Medulla oblongata (tissue), 1 donor: Measurements from ENCODE around the gene MAP1B.

ENCODE experiments used
- DNase-seq: peaks from one replicate; pipeline ENCODE4 v3.0.0-alpha.2; 2015; ENCODE audit errors: extremely low spot score

The MAP1B gene

DNA sequence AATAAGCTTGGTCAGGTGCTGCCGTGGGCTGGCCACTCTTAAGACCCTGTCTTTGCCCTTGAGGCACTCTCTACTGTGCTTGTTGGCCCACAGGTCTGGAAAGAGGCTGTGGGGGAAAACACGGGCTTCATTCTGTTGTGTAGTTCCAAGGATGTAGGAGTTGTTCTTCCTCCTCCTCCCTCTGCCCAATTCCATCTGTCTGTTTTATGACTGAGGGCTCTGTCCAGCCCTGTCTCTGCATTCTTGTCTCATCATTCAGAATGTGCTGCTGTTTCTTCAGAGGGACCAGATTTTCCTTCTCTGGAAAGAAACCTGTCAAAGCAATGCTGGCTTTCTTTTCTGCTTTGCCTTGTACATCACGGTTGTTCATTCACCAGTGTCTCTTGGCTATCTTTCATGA, 84.1 kb downstream of the MAP1B start:
- DNase-seq: no peak

DNA sequence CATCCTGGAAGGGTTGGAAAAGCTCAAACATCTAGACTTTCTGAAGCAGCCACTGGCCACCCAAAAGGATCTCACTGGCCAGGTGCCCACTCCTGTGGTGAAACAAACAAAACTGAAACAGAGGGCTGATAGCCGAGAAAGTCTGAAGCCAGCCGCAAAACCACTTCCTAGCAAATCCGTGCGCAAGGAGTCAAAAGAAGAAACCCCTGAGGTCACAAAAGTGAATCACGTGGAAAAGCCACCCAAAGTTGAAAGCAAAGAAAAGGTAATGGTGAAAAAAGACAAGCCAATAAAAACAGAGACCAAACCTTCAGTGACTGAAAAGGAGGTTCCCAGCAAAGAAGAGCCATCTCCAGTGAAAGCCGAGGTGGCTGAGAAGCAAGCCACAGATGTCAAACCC, 87.6 kb downstream of the MAP1B start:
- DNase-seq: no peak

DNA sequence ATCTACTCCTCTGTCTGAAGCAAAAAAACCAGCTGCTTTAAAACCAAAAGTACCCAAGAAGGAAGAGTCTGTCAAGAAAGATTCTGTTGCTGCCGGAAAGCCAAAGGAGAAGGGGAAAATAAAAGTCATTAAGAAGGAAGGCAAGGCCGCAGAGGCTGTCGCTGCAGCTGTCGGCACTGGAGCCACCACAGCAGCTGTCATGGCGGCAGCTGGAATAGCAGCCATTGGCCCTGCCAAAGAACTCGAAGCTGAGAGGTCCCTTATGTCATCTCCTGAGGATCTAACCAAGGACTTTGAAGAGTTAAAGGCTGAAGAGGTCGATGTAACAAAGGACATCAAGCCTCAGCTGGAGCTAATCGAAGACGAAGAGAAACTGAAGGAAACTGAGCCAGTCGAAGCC, 88.3 kb downstream of the MAP1B start:
- no peak for DNase-seq

DNA sequence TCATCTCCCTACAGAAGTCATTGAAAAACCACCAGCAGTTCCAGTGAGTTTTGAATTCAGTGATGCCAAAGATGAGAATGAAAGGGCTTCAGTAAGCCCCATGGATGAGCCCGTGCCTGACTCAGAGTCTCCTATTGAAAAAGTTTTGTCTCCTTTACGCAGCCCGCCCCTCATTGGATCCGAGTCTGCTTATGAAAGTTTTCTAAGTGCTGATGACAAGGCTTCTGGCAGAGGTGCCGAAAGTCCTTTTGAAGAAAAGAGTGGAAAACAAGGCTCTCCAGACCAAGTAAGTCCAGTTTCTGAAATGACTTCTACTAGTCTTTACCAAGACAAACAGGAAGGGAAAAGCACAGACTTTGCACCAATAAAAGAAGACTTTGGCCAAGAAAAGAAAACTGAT, 90.1 kb downstream of the MAP1B start:
- DNase-seq: no peak

DNA sequence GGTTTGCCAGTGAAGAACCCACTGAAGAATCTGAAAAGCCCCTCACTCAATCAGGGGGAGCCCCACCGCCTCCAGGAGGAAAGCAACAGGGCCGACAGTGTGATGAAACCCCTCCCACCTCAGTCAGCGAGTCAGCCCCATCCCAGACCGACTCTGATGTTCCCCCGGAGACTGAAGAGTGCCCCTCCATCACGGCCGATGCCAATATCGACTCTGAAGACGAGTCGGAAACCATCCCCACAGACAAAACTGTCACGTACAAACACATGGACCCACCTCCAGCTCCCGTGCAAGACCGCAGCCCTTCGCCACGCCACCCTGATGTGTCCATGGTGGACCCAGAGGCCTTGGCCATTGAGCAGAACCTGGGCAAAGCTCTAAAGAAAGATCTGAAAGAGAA, 92.4 kb downstream of the MAP1B start:
- DNase-seq: no peak

DNA sequence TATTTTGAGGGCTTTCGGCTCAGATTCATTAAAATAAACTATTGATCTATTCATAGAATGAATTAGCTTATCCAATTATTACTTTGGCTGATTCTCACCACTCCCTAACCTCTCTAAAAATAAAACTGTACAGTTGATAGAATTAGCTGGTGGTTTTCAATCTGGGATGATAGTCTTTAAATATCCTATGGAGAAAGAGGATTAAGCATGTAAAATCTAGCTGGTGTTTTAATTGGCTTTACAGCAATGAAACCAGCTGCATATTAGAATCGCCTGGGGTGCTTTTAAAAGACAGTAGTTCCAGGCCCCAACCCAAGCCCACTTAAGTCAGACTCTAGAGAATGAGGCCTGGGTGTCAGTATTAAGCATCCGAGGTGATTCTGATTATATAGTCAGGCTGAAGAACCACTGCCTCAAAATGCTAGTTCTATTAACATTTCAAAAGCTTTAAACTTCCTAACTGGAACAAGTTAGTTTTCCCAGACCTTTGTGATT, 95.1 kb downstream of the MAP1B start:
- no peak for DNase-seq

DNA sequence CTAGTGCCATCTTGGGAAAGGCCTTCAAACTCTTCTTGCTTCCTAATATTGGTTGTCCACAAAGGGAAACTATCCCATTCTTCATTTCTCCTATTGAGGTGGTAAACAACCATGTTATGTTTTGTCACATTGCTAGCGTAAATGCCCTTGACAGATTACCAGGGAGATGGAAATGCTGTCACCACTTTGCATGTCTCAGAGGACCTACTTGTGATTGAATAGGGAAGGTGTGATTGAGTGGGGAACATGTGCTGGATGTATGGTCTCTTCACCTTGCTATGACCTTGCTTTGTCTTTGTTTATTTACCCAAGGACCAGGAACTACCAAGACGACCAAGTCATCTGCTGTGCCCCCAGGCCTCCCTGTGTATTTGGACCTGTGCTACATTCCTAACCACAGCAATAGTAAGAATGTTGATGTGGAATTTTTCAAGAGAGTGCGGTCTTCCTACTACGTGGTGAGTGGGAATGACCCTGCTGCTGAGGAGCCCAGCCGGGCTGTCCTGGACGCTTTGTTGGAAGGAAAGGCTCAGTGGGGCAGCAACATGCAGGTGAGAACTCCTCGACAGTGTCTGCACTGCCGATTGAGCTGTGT, 96.1 kb downstream of the MAP1B start:
- DNase-seq: no peak

DNA sequence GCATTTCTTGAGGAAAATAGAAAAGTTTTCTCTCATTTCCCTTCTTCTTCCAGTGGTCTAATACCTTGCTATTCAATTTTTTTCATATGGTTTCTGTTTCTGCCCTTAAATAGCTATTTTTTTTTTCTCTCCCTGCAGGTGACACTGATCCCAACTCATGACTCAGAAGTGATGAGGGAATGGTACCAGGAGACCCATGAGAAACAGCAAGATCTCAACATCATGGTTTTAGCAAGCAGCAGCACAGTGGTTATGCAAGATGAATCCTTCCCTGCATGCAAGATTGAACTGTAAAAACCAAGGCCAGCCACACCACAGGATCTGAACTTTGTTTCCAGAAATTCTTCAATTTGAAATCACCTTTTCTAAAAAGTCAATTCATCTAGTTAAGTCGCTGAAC, 97.7 kb downstream of the MAP1B start:
- no peak for DNase-seq

DNA sequence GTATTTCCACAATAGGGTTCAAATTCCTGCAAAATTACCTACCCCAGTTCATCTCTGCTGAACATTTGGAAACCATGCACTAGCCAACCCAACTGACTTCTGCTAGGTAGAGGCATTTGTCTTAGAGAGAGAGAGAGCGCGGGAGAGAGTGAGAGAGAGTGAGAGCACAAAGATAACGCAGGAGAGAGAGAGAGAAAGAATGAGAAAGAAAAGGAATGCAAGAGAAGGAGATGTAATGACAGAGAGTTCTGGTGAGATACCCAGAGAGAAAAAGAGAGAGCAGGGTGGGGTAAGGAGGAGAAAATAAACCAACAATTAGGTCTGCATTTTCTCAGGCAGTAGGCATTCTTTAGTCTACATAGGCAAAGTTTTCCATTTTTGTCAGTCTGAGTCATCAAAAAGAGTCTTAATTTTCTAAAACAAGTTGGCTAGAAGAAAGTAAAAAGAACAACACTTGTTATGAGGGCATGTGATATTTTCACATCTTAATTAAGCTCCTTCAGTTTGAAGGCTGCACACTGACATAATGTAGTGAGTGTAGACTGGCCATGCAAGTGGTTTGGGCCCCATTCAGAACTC, 98.2 kb downstream of the MAP1B start:
- no peak for DNase-seq

DNA sequence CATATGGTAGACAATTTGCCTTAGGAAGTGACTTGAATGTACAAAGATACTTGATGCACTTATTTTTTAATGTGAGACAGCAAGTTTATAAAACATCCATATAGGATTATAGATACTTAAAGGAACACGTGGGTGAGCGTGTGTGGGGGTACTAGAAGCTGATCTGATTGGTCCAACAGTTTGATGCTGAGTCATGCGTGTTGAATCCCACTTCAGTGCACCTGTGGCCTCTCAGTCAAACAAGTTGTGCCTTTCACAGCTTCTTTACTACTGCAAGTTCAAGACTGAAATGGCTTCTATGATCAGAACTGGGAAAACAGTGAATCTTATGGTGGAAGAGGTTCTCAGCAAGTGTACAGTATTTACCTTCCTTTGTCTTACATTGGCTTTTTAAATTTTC, 98.9 kb downstream of the MAP1B start:
- no peak for DNase-seq

DNA sequence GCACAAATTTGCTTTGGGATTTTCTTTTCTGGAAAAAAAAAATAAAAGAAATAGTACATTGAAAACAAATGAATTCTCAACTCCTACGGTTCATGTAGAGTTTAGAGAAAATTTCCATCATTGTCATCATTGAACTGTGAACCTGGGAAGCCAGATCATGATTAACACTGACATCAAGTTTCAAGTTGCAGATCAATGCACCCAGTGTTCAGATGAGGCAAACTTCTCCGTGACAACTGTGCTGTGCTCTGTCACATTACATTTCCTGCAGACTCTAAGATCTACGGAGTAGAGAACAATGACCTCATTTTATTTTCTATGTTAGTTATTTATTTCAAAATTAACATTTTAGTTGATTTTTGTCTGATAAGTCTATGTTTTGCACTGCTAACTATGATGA, 99.7 kb downstream of the MAP1B start:
- DNase-seq: no peak

DNA sequence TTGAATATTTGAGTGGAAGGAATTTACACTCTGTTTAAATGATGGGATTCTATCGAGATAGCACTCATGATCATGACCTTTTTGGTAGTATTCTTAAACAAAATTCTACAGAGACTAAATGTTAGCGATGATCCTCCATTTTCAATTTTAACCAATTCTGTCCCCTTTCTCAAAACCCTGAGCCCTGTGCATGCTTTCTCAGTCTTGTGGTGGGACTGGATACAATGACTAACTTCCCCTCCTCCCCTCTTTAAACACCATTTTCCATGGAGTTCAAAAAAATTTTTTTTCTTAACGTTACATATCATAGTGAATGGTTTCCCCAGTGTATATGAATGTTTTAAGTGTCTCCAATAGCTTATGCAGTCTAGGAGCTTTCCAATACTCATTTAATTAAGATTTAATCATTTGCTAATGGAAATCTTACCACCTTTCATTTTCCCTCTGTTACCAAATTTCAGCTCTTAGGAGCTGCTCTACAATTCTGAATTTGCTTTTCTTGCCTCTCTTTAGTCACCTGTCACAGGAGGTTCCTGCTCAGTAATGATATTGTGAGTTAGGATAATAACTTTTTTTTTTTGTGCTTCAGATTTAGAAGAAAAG, 101.2 kb downstream of the MAP1B start:
- DNase-seq: no peak

DNA sequence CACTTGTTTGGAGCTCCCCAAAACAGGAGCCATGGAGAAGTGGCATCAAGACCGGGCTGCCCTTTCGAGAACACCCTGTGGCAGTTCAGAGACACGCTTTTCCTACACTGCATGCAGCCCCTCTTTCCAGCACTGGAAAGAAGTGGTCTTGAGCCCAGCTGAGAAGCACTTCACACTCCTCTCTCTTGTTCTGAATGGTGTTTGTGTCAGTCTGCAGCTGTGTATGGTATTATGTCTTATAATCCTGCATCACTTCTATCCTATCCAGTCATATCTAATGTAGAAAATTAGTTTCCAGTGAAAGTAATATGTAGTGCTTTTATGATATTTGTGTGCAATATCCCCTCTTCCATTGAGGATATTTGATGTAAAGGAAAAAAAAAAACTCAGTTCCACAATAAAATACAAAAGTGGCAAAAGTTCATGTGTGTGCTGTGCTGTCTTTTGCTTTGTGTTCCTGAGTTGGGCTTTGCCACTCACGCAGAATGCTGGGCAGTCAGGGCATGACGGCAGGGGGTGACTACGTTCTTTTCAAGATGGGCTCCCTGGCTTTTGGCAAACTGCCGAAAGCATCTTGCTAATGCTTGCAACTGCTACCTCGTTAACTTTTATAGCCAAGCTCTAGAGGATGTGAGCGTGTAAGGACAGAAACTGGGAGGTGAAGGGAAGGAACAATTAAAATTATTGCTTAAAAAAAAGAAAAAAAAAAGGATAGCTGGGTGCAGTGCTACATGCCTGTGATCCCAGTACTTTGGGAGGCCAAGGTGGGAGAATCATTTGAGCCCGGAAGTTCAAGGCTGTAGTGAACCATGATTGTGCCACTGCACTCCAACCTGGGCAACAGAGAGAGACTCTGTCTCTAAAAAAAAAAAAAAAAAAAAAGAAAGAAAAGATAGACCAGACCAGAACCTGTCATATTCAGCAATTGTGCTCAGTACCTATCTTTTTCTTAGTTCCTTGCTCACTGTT, 102.2 kb downstream of the MAP1B start:
- peak; percentile 68 for DNase-seq

DNA sequence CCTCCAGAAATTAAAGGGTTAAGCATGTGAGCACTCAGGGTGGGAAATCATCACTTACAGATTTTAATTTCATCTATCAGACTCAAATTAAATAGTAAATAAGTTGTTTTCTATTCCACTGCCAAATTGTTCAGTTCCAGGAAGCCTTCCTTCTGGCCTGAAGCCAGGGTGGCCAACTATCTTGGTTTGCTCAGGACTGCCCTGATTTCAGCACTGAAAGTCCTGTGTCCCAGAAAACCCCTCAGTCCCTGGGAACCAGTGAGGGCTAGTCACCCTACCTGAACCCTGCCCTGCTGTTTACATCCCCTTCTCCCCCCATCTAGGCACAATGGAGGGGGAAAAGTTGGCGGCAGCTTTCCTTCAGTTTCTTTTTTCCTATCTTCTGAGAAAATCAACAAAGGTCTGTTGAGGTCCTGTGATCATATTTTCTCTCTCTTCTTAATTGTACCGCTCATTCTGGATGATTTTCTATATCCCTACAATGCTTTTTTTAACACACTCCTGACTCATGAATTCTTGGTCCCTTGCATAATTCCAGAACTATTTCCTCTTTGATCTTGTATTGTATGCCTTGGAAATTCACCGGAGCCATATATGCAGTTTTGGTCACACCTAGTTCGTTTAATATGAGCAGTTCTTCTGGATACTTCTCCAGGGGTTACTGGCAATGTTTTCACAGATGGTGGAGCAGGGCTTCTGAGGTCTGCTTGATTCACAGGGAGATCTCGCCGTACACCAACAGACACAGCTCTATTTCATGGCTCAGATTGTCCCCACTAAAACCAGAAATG, 103.8 kb downstream of the MAP1B start:
- peak; percentile 46 for DNase-seq

DNA sequence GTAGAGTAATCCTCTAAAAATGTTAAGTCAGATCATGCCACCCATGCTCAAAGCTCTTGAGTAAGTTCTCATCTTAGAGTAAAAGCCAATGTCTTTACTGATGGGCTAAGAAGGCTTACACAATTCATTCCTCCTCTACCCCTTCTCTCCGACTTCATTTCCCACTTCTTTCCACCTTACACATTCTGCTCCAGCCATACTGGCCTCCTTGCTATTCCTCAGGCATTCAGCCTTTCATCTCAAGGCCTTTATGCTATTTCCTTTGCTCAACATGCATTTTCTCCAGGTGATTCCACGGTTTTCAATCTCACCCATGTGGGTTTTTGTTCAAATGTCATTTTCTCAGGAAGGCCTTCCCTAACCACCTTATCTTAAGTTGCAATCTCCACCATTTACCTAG, 104.9 kb downstream of the MAP1B start:
- DNase-seq: no peak

DNA sequence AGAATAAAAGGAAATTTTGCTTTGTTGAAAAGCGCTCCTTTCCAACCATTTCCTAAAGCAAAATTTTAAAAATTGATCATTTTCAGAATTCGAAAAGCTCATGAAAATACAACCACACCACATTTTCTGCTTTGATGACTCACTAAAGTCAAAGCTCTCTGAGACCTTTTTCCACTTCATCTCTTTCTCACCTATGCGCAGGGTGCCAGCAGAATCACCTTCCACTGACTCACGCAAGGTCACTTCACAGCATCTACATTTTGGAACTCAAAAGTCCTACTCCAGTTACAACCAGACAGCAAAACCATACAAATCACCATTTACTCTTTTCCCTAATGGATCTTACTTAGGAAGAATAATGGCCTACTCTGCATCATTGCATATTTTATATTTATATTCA, 106.2 kb downstream of the MAP1B start:
- DNase-seq: no peak

DNA sequence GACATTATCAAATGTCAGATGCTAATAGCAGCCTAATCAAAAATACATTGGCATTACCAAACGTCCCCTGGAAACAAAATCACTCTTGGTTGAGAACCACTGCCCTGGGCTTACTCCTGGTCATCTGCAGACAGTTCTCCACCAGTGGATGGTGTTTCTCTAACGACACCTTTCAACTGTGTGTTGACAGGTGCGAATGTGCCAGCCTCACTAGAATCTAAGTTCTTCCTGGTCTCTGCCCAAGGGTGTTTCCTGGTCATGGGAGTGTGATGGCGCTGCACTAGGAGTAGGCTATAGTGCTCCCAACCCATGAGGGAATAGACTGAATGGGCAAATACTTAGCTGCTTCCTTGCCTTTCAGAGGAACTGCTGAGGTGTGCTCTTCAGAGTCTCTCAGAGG, 106.9 kb downstream of the MAP1B start:
- no peak for DNase-seq

DNA sequence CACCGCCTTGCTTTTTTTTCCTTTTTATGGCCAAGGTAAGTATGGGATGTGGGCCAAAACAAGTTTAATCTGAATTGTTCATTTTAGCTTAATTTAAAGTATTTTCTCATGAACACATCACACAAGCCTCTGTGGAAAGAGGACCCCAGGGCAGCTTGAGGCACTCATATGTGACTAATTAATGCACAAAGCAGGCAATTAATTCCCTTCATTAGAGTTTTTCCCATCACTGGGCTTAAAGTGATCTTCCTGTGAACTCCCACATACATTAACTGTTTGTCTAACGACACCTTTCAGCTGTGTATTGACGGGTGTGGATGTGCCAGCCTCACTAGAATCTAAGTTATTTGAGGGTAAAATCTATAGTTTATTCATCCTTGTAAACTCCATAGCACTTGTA, 109.5 kb downstream of the MAP1B start:
- DNase-seq: no peak

DNA sequence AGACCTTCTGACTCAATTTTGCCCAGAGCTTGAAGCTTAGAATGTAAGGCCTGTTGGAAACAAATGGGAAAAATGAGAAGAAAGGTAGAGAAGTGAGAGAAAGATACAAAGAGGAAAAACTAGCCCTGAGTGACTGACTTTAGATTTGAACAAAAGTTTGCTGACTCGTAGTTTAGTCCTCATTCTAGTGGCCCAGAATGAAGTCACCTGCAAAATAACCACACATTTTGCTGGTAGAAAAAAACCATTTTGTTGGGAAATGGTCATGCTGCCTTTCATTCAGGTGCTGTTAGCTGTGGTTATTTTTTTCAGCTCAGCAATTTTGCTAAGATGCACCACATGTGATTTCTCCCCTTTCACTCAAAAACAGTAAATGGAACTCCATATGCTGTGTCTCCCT, 113.8 kb downstream of the MAP1B start:
- no peak for DNase-seq

DNA sequence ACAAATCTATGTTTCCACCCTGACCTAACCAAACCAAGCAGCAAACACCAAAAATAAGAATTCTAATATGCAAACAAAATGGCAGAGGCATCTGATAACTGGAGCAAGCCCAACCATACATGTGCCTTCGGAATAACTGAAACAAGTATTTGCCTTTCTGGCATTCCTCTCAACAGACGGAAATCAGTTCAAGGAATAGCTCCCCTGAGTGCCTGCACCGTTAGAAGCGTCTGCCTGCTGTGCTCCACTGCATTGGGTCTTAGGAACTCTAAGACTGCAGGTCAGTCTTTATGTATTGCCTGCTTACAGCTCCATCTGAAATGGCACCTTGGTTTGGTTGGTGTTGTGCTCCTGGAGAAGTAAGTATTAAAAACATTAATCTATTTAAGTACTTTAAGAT, 114.3 kb downstream of the MAP1B start:
- no peak for DNase-seq

DNA sequence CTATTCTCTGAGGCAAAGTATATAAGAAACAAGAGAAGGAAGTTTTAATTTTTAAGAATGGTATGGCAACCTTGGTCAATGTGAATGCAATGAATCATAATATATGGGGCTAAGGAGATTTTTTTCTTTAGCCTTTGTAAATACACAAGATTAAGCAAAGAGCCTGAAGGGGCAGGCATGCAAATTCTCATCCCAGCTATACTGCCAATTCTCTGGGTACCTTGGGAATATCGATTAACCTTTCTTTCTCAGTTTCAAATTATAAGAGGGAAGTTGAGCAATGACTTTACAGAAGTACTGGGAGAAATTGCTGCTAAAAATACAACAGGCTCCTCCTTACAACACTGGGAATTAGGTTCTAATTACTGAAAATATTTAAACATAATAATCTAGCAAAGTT, 115.2 kb downstream of the MAP1B start:
- DNase-seq: no peak

DNA sequence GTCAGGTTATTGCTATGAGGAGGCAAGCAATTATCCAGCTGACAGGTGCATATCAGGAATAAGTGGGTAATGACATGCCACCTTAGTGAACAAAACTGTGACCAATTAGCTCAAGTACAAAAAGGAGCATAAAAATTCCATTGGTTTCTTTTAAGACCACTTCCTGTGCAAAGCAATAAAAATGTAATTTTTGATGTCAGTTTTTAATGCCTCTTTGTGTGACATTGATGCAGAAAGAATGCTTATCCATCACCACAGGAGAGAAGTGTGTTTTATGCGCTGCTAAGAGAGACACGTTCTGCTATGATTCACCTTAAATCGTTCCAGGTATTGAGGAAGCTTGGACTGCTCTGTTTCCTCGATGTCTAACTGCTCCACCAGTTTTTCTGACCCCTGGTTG, 116.1 kb downstream of the MAP1B start:
- no peak for DNase-seq
